ENCODE measurements around the gene MGMT. TPM values are rescaled to one million over a fixed set of nuclear protein-coding genes. Genes with fewer than 3 reads are reported as not detected.

The MGMT gene
- total and polyA plus RNA-seq, 9 of the 15 experiments (the other 6 are each of a cell fraction or from before 2014, with no cell fraction given), result 0.03 to 0.29 (median 0.11) TPM; not detected in 4

GRCh38 chr10:129564923-129565322, 97.9 kb downstream of the MGMT start:
- in situ Hi-C loops (cut with MboI), result no loop called here

DNA sequence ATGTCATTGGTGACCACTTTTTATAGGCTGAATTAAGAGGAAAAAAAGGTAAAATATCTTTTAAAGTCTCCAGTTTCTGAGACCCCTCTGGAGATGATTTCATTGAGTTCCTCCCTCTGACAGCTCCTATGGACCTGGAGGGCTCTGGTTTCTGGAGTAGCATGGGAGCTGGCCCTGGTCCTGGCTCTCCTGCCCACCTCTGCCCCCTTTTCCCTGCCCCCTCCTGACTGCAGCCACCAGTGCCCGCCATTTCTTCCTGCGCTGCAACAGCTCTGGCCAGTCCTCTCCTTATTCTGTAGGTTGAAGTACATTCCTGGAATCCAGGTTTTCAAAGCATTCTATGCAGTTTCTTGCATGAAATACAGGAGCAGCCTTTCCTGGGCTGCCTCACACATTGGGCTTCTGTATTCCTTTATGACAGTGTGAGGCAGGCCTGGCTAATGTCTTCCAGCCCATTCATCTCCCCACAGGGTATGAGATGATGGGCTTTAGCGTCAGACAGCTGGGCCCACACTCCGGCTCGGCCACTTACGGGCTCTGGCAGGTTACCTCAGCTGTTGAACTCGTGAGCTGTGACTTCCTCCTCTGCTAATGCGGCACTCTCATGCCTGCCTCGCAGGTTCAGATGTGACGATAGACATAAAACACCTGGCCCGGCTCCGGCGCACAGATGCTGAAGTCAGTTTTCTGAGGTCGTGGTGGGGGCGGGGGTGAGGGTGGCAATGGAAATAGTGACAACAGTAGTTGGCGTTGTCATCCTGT, 101.7 kb downstream of the MGMT start:
- no peak overlapping the region for H3K27ac ChIP-seq (ENCODE audit: extremely low read depth, low read depth, low read length)
- H2AFZ ChIP-seq (ENCODE audit: low read depth, low read length), result no peak overlapping the region
- no peaks in the 10 kb centered on the region for H3K79me2 ChIP-seq (ENCODE audit: control insufficient read depth, insufficient read depth, low read length)
- no peak overlapping the region for H3K9ac ChIP-seq (ENCODE audit: insufficient read depth in 1 of 2, low read depth in 2 of 2, low read length in 2 of 2)
- ChIA-PET CTCF (ENCODE audit: low intra/inter-chr PET ratio) (no interaction called here), POLR2A (no interaction called here)
- H3K9me3 ChIP-seq (replicated peaks; ENCODE audit: control insufficient read depth, insufficient read depth, low read depth, low read length), result no peaks in the 10 kb centered on the region
- H3K4me3 ChIP-seq, result no peak overlapping the region
- no peaks in the 10 kb centered on the region for H4K20me1 ChIP-seq (replicated peaks; ENCODE audit: control insufficient read depth, insufficient read depth, low read length)
- in situ Hi-C loops (cut with MboI), result no loop called here
- peaks cover 0 to 10% of the 10 kb centered on the region in 2 experiments; a peak in 1 of 5 replicates for H3K27me3 ChIP-seq (ENCODE audit: control insufficient read depth in 2 of 2, insufficient read depth in 2 of 2, low read length in 2 of 2)
- DNase-seq (ENCODE audit: extremely low read depth in 1 of 4, low spot score in 3 of 4) (no peak), FAIRE-seq (no peak), ATAC-seq (no peak)
- no peaks in the 10 kb centered on the region for H3K36me3 ChIP-seq (ENCODE audit: control insufficient read depth, insufficient read depth, low read length)
- no peaks in the 10 kb centered on the region for H3K4me1 ChIP-seq (replicated peaks in 1 of 2; ENCODE audit: control insufficient read depth in 2 of 2, insufficient read depth in 2 of 2, low read length in 2 of 2)
- no peak overlapping the region for H3K4me2 ChIP-seq (ENCODE audit: insufficient read depth, low read length)
- H3K9me1 ChIP-seq (ENCODE audit: control insufficient read depth, insufficient read depth, low read length), result no peaks in the 10 kb centered on the region
- no TSS peak for BruUV-seq (replicated peaks)
- intact Hi-C loops (cut with micrococcal nuclease), result no loop called here
- WGBS (ENCODE audit: insufficient coverage, low coverage, missing lambda C conversion rate), result 0% methylated on average over 10 of the region's 16 CpGs
- TF ChIP-seq ZBTB7A (IDR thresholded peaks at IDR 0.05; ENCODE audit: borderline replicate concordance, control insufficient read depth, low read depth, low read length) (no peak), HCFC1 (IDR thresholded peaks at IDR 0.05; ENCODE audit: low read depth, low read length) (no peak), BCOR (IDR thresholded peaks at IDR 0.05) (no peak), CHCHD3 (CRISPR knock-in tag; IDR thresholded peaks at IDR 0.05) (no peak), MYBL2 (IDR thresholded peaks at IDR 0.05; ENCODE audit: low read depth) (no peak), MYBL2 (CRISPR knock-in tag; IDR thresholded peaks at IDR 0.05; ENCODE audit: borderline replicate concordance) (no peak)
- TF ChIP-seq, protein P1, sequence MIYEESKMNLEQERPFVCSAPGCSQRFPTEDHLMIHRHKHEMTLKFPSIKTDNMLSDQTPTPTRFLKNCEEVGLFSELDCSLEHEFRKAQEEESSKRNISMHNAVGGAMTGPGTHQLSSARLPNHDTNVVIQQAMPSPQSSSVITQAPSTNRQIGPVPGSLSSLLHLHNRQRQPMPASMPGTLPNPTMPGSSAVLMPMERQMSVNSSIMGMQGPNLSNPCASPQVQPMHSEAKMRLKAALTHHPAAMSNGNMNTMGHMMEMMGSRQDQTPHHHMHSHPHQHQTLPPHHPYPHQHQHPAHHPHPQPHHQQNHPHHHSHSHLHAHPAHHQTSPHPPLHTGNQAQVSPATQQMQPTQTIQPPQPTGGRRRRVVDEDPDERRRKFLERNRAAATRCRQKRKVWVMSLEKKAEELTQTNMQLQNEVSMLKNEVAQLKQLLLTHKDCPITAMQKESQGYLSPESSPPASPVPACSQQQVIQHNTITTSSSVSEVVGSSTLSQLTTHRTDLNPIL (CRISPR knock-in tag; IDR thresholded peaks at IDR 0.05), result no peak
- TF ChIP-seq, protein P2, sequence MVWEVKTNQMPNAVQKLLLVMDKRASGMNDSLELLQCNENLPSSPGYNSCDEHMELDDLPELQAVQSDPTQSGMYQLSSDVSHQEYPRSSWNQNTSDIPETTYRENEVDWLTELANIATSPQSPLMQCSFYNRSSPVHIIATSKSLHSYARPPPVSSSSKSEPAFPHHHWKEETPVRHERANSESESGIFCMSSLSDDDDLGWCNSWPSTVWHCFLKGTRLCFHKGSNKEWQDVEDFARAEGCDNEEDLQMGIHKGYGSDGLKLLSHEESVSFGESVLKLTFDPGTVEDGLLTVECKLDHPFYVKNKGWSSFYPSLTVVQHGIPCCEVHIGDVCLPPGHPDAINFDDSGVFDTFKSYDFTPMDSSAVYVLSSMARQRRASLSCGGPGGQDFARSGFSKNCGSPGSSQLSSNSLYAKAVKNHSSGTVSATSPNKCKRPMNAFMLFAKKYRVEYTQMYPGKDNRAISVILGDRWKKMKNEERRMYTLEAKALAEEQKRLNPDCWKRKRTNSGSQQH (CRISPR knock-in tag; IDR thresholded peaks at IDR 0.05), result no peak
- TF ChIP-seq, protein P3, sequence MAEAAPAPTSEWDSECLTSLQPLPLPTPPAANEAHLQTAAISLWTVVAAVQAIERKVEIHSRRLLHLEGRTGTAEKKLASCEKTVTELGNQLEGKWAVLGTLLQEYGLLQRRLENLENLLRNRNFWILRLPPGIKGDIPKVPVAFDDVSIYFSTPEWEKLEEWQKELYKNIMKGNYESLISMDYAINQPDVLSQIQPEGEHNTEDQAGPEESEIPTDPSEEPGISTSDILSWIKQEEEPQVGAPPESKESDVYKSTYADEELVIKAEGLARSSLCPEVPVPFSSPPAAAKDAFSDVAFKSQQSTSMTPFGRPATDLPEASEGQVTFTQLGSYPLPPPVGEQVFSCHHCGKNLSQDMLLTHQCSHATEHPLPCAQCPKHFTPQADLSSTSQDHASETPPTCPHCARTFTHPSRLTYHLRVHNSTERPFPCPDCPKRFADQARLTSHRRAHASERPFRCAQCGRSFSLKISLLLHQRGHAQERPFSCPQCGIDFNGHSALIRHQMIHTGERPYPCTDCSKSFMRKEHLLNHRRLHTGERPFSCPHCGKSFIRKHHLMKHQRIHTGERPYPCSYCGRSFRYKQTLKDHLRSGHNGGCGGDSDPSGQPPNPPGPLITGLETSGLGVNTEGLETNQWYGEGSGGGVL (CRISPR knock-in tag; IDR thresholded peaks at IDR 0.05), result no peak

More at GRCh38 chr10:129564923-129565322, 97.9 kb downstream of the MGMT start:
- no peaks in the 10 kb centered on the region for H3K9me3 ChIP-seq (replicated peaks; ENCODE audit: control insufficient read depth, insufficient read depth, low read depth, low read length)
- no peak for TF ChIP-seq PTBP1 (IDR thresholded peaks at IDR 0.05; ENCODE audit: low read depth, low read length)
- no peak for TF ChIP-seq ZNF324 (CRISPR knock-in tag; IDR thresholded peaks at IDR 0.05)
- TF ChIP-seq POLR3G (IDR thresholded peaks at IDR 0.05; ENCODE audit: extremely low read depth, insufficient read length, insufficient replicate concordance), result no peak
- TF ChIP-seq BRCA1 (IDR thresholded peaks at IDR 0.05), result no peak
- no peak for TF ChIP-seq BRCA1 (CRISPR knock-in tag; IDR thresholded peaks at IDR 0.05)
- H3K4me2 ChIP-seq (ENCODE audit: insufficient read depth, low read length), result no peak overlapping the region
- CTCF ChIA-PET (ENCODE audit: low intra/inter-chr PET ratio), result no interaction called here
- H3K9ac ChIP-seq (ENCODE audit: insufficient read depth in 1 of 2, low read depth in 2 of 2, low read length in 2 of 2), result no peak overlapping the region
- FAIRE-seq (no peak), DNase-seq (ENCODE audit: extremely low read depth in 1 of 4, low spot score in 3 of 4) (no peak), ATAC-seq (no peak)
- H2AFZ ChIP-seq (ENCODE audit: low read depth, low read length), result no peak overlapping the region
- POLR2A ChIA-PET, result no interaction called here
- H3K4me1 ChIP-seq (replicated peaks in 1 of 2; ENCODE audit: control insufficient read depth in 2 of 2, insufficient read depth in 2 of 2, low read length in 2 of 2), result no peaks in the 10 kb centered on the region
- WGBS (ENCODE audit: insufficient coverage, low coverage, missing lambda C conversion rate), result 2% methylated on average over 7 of the region's 19 CpGs
- BruUV-seq (replicated peaks), result no TSS peak
- H4K20me1 ChIP-seq (replicated peaks; ENCODE audit: control insufficient read depth, insufficient read depth, low read length), result no peaks in the 10 kb centered on the region
- peaks cover 0 to 10% of the 10 kb centered on the region in 2 experiments; a peak in 1 of 5 replicates for H3K27me3 ChIP-seq (ENCODE audit: control insufficient read depth in 2 of 2, insufficient read depth in 2 of 2, low read length in 2 of 2)
- H3K36me3 ChIP-seq (ENCODE audit: control insufficient read depth, insufficient read depth, low read length), result no peaks in the 10 kb centered on the region
- H3K9me1 ChIP-seq (ENCODE audit: control insufficient read depth, insufficient read depth, low read length), result no peaks in the 10 kb centered on the region
- no peaks in the 10 kb centered on the region for H3K79me2 ChIP-seq (ENCODE audit: control insufficient read depth, insufficient read depth, low read length)
- H3K27ac ChIP-seq (ENCODE audit: extremely low read depth, low read depth, low read length), result no peak overlapping the region
- intact Hi-C loops (cut with micrococcal nuclease), result no loop called here
- H3K4me3 ChIP-seq, result no peak overlapping the region

Data from K562 (cell line).